Posterior cingulate gyrus (tissue), 11 donors: ENCODE measurements around the gene ZNF385C.
A peak's percentile ranks its signal among the peaks of the same experiment; 100 is the strongest.

Experiments used
- DNase-seq, 10 donors: peaks; one replicate each; pipeline versions ENCODE4 v3.0.0 to v3.0.0-alpha.2; 2020 to 2021; ENCODE audit warnings: mixed read lengths in 3 of 10
- intact Hi-C: fragments of 100-400 bp; cut with DNase I; formaldehyde crosslinking; loops from one replicate; pipeline ENCODE4 v1.15.1; 2023

ZNF385C gene

GRCh38 chr17:42055027-42055426 lies 43.2 kb downstream of the ZNF385C start:
- no peak for DNase-seq
- intact Hi-C loops = no loop called here

DNA sequence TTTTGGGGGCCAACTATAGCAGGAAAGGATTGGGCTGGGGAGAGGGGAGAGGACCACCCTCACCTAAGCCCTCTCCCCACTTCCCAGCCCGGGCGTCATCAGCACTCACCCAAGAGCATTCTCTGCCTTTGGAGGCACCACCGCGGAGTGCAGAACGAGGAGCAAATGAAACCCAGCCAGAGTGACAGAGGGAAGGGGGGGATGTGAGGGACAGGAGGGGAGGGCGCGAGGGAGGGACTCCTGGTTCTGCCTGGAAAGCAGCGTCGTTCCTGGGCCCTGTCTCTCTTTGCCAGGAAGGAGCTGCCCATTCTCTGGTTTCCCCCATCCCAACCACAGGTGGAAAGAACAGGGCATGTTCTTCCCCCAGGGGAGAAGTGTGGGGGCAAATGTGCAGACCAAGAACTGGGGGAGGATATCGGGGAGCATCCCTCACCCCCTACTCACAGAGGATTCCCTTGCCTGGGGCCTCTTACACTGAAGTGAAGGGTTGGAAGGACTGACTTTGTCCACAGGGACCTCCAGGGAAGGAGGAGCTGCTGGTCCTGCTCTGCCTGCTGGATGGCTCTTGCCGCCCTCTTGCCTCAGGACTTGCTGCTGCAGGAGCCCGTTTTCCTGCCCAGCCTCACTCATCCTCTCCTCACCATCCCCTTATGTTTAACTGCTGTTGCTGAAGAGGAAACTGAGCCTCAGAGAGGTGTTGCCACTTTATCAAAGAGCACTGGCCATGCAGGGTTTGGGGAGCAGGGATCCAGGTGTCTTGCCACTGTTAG lies 44.4 kb downstream of the ZNF385C start:
- intact Hi-C loops = no loop called here
- no peak for DNase-seq

DNA sequence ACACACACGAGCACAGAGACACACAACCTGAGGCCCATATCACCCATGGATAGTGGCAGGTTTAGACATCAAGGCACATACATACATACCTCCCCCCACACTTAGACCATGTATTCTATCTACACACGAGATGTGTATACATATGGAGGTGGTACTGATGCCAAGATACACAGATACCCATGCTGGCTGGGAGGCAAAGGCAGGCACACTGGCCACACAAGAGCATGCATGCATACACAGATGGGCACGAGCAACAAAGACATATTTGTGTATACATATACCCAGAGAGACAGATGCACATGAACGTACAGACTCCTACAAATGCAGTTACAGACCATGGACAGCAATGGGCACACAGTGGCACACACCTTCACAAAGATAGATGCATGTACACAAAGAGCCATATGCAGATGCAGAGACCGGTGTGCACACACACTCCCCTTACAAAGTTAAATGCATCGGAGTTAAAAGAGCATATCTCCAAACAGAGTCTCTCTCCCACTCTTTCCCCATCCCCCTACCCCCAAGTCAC lies 45.9 kb downstream of the ZNF385C start:
- no peak for DNase-seq
- intact Hi-C loops = no loop called here

DNA sequence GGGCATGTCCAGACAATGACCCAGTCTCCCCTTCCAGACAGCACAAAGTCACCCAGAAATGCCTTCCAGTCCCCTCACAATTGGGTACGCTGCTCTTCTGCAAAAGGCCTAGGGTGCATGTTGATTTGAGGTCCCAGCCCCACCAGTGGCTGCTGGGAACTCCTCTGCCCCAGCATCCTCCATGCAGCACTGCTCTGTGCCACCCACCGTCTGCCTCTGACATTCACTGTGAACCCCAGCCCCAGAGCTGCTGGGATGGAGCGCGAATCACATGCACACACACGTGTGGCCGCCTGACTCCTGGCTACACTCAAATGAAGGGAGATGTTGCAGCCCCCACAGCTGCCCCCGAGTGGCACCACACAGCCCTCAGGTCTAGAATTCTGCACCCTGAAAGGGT lies 46.6 kb downstream of the ZNF385C start:
- no peak for DNase-seq
- intact Hi-C loops = no loop called here

GRCh38 chr17:42051013-42051400 lies 47.3 kb downstream of the ZNF385C start:
- intact Hi-C loops = no loop called here
- no peak for DNase-seq

GRCh38 chr17:42050393-42051012 lies 47.8 kb downstream of the ZNF385C start, which contains the start of gene C17orf113:
Gene C17orf113 (minus strand): TSS chr17:42050601. CDS start chr17:42043376, 7,225 bp downstream.
- peak; percentile 27 to 95 (median 67) for DNase-seq
- intact Hi-C loops = no loop called here

DNA sequence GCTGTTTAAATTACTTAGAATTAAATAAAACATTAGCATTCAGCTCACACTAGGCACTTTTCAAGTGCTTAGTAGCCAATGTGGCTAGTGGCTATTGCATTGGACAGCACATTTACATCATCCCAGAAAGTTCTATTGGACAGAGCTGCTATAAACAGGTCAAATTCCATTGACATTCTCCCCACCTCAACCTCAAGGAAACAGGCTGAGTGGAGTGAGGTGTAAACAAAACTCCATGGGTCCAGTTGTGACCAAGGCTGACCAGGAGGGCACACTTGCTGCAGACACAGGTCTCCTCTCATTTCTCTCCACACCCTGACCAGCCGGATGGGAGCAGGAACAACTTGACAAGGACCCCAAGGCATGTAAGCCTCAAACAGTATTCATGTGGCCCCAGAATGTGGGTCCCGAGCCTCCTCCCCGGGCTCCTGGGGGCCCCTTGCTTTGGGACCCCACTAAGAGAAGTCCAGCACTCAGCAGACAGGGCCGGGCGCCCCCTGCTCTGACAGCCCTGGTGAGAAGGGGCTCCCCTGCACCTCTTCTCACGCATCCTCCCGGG lies 48.4 kb downstream of the ZNF385C start:
- DNase-seq = no peak
- intact Hi-C loops = no loop called here

- DNase-seq = no peak
- intact Hi-C loops = no loop called here
Measured at GRCh38 chr17:42047343-42047742, 50.9 kb downstream of the ZNF385C start.

DNA sequence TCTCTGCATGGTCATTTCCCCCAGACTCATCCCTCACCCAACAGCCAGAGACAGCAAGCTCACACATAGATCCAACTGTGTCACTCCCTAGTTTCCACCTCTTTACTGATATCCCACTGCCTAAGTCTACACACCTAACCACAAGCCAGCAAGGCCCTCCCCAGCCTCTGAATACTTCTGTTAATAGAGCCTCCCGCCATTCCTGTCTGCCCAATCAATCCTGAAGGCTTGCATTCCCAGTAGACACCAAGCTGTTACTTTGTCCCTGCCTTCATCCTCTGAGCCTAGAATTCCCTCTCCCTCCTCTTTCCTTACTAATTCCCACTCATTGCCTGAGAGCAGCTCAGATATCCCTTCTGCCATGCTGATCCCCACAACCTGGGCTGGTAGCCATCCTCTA lies 52.6 kb downstream of the ZNF385C start:
- intact Hi-C loops = no loop called here

DNA sequence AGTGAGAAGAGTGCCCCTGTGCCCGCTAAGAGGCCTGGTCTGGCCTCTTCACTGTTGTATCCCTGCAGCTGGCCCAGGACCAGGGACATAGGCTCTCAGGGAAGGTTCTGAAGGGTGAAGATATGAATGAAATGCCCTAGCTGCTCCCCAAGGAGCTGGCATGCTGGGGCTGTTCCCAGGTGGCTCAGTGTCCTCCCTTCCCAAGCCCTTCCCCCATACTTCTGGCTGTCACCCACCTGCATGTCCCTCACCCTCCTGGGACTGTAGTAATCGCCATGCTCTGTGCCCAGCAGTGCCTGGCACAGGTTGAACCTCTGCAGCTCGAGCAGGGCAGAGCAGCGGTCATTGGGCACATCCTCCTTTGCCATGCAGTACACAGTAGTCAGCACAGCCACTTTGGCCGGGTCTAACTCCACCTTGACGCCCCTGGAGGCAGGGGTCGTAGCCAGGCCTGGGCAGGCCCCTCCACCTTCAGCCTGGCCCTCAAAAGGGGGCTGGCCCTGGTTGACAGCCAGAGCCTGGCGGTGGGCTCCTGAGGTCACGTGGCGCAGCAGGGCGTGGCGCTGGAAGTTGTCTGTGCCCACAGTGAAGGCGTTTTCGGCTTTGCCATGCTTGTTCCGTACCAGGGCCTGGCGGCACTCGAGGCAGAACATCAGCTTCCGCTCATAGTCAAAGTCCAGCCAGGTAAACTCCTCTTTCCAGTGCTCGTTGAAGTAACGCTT lies 55.5 kb downstream of the ZNF385C start:
- DNase-seq = no peak

More for the DNA sequence above, 52.6 kb downstream of the ZNF385C start:
- DNase-seq = no peak

GRCh38 chr17:42041619-42042018 lies 56.7 kb downstream of the ZNF385C start:
- DNase-seq = no peak
- intact Hi-C loops = no loop called here

More for the DNA sequence above, 55.5 kb downstream of the ZNF385C start:
- intact Hi-C loops = no loop called here

DNA sequence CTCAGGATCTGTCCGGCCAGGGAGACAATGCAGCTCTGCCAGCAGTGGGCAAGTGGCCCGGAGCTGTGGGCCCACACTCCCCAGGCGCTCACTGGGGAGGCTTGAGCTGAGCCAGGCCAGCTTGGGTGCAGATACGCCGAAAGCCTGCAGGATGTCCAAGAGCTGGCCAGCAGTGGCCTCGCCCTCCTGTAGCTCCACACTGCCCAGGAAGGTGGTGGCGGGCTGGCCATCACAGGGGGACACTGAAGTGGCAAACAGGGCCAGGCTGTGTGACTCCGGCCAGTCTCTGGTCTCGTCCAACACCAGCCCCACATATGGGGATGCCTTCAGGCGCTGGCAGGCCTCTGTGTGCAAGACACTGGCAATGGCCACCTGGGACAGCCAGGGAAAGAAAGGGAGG lies 57.5 kb downstream of the ZNF385C start:
- no peak for DNase-seq
- intact Hi-C loops = no loop called here

DNA sequence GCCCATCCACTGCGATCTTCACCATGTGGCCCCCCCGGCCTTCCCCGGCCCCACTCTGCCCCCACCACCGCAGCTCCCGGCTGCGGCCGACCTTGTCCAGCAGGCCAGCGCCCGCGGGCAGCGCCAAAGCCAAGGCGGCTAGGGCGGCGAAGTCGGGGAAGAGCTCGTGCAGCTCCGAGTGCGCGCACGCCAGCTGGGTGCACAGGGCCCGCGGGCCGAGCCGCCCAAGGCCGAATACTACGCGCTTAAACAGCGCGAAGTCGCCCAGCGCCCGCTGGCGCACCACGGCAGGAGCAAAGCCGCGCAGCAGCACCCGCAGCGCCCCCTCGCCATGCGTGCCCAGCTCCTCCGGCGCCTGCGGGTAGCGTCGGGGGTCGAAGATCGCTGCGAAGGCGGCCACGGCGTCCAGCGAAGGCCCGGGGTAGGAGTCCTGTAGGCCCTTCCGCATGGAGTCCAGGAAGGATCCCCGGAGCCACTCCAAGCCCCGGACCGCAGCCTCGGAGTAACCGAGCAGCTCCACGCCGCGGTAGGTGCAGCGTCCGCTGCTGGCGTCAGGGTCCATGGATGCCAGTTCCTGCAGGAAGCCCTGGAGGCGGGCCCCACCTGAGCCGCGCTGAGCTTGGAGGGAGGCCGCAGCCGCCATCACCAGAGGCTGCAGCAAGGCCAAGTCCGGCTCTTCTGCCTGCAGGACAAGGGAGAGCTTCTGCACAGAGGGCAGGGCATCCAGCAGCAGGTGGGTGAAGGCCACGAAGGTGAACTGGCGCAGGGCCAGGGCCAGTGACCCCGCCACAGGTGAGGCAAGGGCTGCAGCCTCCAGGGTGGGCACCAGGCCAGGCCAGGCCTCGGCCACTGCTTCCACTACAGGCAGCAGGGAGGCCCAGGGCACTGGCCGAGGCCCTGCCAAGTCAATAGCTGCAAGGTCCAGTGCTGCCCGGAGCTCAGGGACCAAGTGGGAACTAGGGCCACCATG lies 58.2 kb downstream of the ZNF385C start:
- intact Hi-C loops = no loop called here

DNA sequence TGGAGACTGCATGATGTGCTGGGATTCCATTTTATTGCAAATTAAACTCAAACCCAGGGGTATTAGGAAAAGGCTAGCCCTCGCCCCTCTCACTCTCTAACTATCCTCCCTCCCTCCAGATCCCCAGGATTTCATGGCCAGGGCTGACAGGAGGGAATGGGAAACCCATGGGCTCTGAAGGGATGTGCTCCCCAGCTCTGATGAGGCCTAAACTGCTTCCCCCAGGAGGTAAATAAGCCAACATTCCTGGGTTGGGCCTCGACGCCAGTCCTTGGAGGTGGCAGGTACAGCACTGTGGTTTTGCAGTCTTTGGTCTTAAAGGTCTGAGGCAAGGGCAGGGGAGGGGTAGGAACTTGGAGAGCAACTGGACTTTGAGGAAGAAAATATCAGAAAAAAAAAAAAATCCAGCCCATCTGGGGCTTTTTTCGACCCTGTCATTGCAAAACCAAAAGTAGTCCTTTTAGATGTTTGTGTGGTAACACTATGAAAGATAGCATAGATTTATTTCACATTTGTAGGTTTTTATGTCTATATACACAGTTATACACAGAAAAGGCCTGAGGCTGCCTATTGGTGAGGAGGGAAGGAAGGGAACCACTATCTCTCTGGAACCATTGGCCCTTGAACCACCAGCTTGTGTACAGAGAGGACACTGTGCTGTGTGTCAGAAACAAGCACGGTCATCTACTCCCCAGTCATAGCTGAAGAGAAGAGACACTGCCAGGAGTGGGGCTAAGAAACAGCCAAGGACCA lies 59.9 kb downstream of the ZNF385C start:
- intact Hi-C loops = no loop called here
- DNase-seq = no peak

More for the DNA sequence above, 58.2 kb downstream of the ZNF385C start:
- peak in 1 of 10 donors; percentile 76 for DNase-seq

- intact Hi-C loops = no loop called here
- DNase-seq = no peak
Measured at GRCh38 chr17:42034059-42034458, 64.2 kb downstream of the ZNF385C start.

DNA sequence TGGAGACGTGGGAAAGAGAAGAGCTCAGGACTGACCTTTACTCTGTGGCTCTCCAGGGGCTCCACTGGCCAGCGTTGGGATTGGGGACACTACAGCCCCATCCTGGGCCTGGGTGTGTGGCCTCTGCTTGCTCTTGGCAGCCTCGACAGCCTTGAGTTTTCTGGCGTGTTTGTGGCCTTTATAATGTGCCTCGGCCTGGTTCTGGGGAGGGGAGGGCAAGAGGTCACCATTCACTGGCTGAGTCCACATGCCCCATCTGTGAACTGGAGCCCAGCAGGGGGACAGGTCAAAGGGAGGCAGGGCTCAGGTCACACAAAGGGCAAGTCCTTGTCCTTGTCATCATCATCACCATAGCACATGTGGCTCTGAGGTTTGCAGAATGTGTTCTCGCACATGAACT lies 66.7 kb downstream of the ZNF385C start:
- intact Hi-C loops = no loop called here
- no peak for DNase-seq

DNA sequence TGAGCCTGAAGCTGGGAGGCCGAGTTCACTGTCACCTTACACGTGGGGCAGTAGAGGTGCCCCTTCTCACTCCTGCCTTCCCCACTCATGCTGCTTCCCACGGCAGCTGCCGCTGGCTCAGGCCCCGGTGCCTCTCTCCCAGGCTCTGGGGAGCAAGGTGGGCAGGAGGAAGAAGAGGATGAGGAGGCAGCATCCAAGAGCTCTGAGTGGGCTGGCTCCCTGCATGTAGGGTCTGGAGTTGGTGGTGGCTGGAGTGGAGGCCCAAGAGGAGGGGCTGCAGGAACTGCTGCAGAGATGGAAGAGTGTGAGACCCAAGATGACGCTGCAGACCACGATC lies 69.5 kb downstream of the ZNF385C start:
- peak in 1 of 10 donors; percentile 43 for DNase-seq
- intact Hi-C loops = no loop called here

GRCh38 chr17:42027961-42028790 lies 70.1 kb downstream of the ZNF385C start:
- DNase-seq = peak in 1 of 10 donors; percentile 63
- intact Hi-C loops = no loop called here
